ENCODE data around the gene PGPEP1. TPM values are rescaled to one million over a fixed set of nuclear protein-coding genes. Genes with fewer than 3 reads are reported as not detected.

PGPEP1 gene
- total and polyA plus RNA-seq, 10 of the 15 experiments (the other 5 are each of a cell fraction or from before 2014, with no cell fraction given) = 13.8 to 39.4 (median 17.0) TPM

DNA sequence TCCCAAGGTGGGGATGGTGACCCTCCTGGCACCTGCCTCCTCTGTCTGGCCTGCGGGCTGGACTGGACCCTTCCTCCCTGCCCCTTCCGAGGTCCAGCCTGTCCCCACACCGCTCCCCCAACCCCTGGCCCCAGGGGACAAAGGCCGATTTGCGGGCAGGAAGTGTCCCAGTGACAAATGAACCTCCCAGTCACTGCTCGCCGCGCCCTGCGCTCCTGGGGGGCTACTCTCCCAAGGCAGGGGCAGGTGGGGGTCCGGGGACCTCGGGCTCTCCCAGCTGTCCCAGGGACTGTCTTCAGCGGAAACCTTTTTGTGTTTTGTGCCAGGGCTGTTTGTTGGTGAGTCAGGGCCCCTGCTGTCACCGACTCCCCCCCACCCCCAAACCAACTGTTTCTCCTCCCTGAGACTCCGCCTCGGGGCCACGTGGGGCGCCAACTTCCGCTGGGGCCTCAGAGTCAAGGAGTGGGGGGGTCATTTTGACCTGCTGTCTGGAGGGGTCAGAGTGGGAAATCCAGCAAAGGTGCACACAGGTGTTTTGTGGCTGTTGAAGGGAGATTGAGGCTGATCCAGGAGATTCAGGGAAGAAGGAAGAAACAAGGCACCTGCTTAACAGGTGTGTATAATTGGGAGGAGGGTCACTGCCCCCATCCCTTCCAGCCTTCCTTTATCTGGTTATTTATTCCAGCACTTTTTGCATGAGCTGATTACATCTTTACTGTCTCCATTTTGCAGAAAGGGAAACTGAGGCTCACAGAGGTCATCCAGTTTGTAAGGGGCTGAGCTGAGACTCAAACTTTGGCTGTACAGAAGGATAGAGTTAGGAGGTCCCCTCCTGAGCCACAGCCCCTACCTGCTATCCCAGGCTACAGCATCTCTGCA lies 831 bp downstream of the PGPEP1 start:
- Histone ChIP-seq H3K9ac (ENCODE audit: control insufficient read depth, insufficient read depth, low read length) (peak overlapping the region; percentile 57), H4K20me1 (ENCODE audit: control insufficient read depth, insufficient read depth) (no peaks in the 10 kb centered on the region), H3K4me1 (ENCODE audit: control insufficient read depth, insufficient read depth, low read length) (peaks cover 14% of the 10 kb centered on the region), H3K4me2 (ENCODE audit: control insufficient read depth, insufficient read depth) (peak overlapping the region; percentile 99), H2AFZ (ENCODE audit: control insufficient read depth, low read depth, low read length) (peak overlapping the region; percentile 89), H3K9me3 (replicated peaks; ENCODE audit: control insufficient read depth, insufficient read depth, low read length) (no peaks in the 10 kb centered on the region), H3K27ac (ENCODE audit: control insufficient read depth, insufficient read depth) (peak overlapping the region; percentile 58), H3K27me3 (replicated peaks in 1 of 2; ENCODE audit: control insufficient read depth in 2 of 2, insufficient read depth in 2 of 2, low read length in 1 of 2) (no peaks in the 10 kb centered on the region), H3K36me3 (ENCODE audit: control insufficient read depth in 2 of 2, insufficient read depth in 2 of 2, low read length in 1 of 2) (peaks cover 0 to 3% of the 10 kb centered on the region in 2 experiments; a peak in 1 of 4 replicates), H3K79me2 (ENCODE audit: control insufficient read depth, insufficient read depth, low read length) (peaks cover 11% of the 10 kb centered on the region), H3K4me3 (peak overlapping the region; percentile 79)
- ATAC-seq (peak; percentile 92), FAIRE-seq (no peak), DNase-seq (ENCODE audit: low read depth, low spot score) (no peak)
- CTCF ChIA-PET = interaction anchor here (0.8 to 4.2 kb wide), 7 partner anchors 8 to 73 kb away, joined by 3 to 20 read pairs (median 6); no protein-coding TSS in a partner anchor
- in situ Hi-C loops (cut with MboI) = loop anchor here (5.0 kb wide), 1 partner anchor 66 kb away; no protein-coding TSS in a partner anchor
- POLR2A ChIA-PET = interaction anchor here (0.6 to 6.0 kb wide), 8 partner anchors 13 to 101 kb away, joined by 3 to 46 read pairs (median 6); partner anchors contain the start of genes JUND and LSM4
- intact Hi-C loops (cut with micrococcal nuclease; ENCODE audit: unreplicated experiment) = loop anchor here (5.0 kb wide), 1 partner anchor 64 kb away; no protein-coding TSS in a partner anchor
- under 1% methylated on average over 18 of the region's 18 CpGs for WGBS (ENCODE audit: insufficient coverage, insufficient replicate concordance, low lambda C conversion rate, missing lambda C conversion rate)
- TSS peak; percentile 64 for BruUV-seq (replicated peaks)
- RAD21 ChIA-PET (ENCODE audit: unreplicated experiment) = interaction anchor here (0.7 to 3.1 kb wide), 6 partner anchors 48 to 250 kb away, joined by 3 to 31 read pairs (median 5); partner anchors contain the start of gene JUND
- SMC1A ChIA-PET (ENCODE audit: uncharacterized antibody, unreplicated experiment) = interaction anchor here (1.0 to 2.2 kb wide), 7 partner anchors 13 to 71 kb away, joined by 3 to 12 read pairs (median 3); no protein-coding TSS in a partner anchor
- TF ChIP-seq SREBF1 (IDR thresholded peaks at IDR 0.05; ENCODE audit: low read length) (no peak), SUPT20H (IDR thresholded peaks at IDR 0.05; ENCODE audit: borderline replicate concordance, control insufficient read depth, low read depth, low read length) (no peak), JUNB (IDR thresholded peaks at IDR 0.05) (no peak), BMI1 (IDR thresholded peaks at IDR 0.05; ENCODE audit: borderline replicate concordance) (no peak), PAX5 (IDR thresholded peaks at IDR 0.05; ENCODE audit: borderline replicate concordance, low read depth, low read length) (no peak), EED (IDR thresholded peaks at IDR 0.05; ENCODE audit: low read depth) (peak; percentile 29; the same call in 1 of the 2 replicates), EZH2 (IDR thresholded peaks at IDR 0.05; ENCODE audit: borderline replicate concordance, control insufficient read depth, low read depth, low read length) (no peak), BHLHE40 (IDR thresholded peaks at IDR 0.05; ENCODE audit: borderline replicate concordance in 1 of 2, low read depth in 2 of 2, low read length in 1 of 2) (peak in 1 of 2 experiments; percentile 3; a peak in 1 of 4 replicates), POLR2AphosphoS5 (IDR thresholded peaks at IDR 0.05; ENCODE audit: low read length) (0 out of 2 replicates have a peak, but pooled peaks have one; percentile 42), SMC3 (IDR thresholded peaks at IDR 0.05; ENCODE audit: borderline replicate concordance, low read length) (no peak), ZNF217 (IDR thresholded peaks at IDR 0.05) (no peak), RBBP5 (conservative IDR thresholded peaks at IDR 0.05) (no peak), CBX3 (IDR thresholded peaks at IDR 0.05; ENCODE audit: borderline replicate concordance, low read depth) (no peak), FOXM1 (IDR thresholded peaks at IDR 0.05; ENCODE audit: low read depth, low read length) (no peak)
- TF ChIP-seq, protein P1, sequence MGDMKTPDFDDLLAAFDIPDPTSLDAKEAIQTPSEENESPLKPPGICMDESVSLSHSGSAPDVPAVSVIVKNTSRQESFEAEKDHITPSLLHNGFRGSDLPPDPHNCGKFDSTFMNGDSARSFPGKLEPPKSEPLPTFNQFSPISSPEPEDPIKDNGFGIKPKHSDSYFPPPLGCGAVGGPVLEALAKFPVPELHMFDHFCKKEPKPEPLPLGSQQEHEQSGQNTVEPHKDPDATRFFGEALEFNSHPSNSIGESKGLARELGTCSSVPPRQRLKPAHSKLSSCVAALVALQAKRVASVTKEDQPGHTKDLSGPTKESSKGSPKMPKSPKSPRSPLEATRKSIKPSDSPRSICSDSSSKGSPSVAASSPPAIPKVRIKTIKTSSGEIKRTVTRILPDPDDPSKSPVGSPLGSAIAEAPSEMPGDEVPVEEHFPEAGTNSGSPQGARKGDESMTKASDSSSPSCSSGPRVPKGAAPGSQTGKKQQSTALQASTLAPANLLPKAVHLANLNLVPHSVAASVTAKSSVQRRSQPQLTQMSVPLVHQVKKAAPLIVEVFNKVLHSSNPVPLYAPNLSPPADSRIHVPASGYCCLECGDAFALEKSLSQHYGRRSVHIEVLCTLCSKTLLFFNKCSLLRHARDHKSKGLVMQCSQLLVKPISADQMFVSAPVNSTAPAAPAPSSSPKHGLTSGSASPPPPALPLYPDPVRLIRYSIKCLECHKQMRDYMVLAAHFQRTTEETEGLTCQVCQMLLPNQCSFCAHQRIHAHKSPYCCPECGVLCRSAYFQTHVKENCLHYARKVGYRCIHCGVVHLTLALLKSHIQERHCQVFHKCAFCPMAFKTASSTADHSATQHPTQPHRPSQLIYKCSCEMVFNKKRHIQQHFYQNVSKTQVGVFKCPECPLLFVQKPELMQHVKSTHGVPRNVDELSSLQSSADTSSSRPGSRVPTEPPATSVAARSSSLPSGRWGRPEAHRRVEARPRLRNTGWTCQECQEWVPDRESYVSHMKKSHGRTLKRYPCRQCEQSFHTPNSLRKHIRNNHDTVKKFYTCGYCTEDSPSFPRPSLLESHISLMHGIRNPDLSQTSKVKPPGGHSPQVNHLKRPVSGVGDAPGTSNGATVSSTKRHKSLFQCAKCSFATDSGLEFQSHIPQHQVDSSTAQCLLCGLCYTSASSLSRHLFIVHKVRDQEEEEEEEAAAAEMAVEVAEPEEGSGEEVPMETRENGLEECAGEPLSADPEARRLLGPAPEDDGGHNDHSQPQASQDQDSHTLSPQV (IDR thresholded peaks at IDR 0.05) = no peak
